Measurements from ENCODE around the gene SLC1A4.

Gene SLC1A4

GRCh38 chr2:64970495-64970894 is 18.7 kb upstream of the SLC1A4 start:
- H3K4me2 ChIP-seq (ENCODE audit: low read depth, low read length), result no peak overlapping the region
- DNase-seq, result no peak

GRCh38 chr2:64972426-64972825 is 16.8 kb upstream of the SLC1A4 start:
- no peak overlapping the region for H3K27ac ChIP-seq (ENCODE audit: low read length)
- no peak for TF ChIP-seq EZH2phosphoT487 (IDR thresholded peaks at IDR 0.05; ENCODE audit: low read length)
- TF ChIP-seq EZH2 (optimal IDR thresholded peaks at IDR 0.05; ENCODE audit: low read depth, low read length), result no peak
- H3K36me3 ChIP-seq (replicated peaks; ENCODE audit: insufficient read depth, low read length), result no peaks in the 10 kb centered on the region
- H3K9me3 ChIP-seq (replicated peaks; ENCODE audit: insufficient read depth, low read length), result no peaks in the 10 kb centered on the region
- no peaks in the 10 kb centered on the region for H3K9me2 ChIP-seq (replicated peaks; ENCODE audit: insufficient read depth, low read length)
- no peak overlapping the region for H3K4me3 ChIP-seq (ENCODE audit: low read length)
- no peaks in the 10 kb centered on the region for H3F3A ChIP-seq (ENCODE audit: insufficient read depth, low read length)
- peaks cover under 1% of the 10 kb centered on the region; the same call in 1 of the 2 replicates for H3K4me1 ChIP-seq (ENCODE audit: low read length)
- H3K79me2 ChIP-seq (ENCODE audit: low read length), result no peaks in the 10 kb centered on the region
- no peaks in the 10 kb centered on the region for H4K20me1 ChIP-seq (ENCODE audit: insufficient read depth, low read length)
- no peaks in the 10 kb centered on the region for H3K27me3 ChIP-seq (replicated peaks; ENCODE audit: insufficient read depth, low read length)
- no peak overlapping the region for H3K9ac ChIP-seq (ENCODE audit: low read length)
- no peak overlapping the region for H2AFZ ChIP-seq (ENCODE audit: low read length)
- no peak for DNase-seq
- no peak overlapping the region for H3K4me2 ChIP-seq (ENCODE audit: low read depth, low read length)

More at GRCh38 chr2:64970495-64970894, 18.7 kb upstream of the SLC1A4 start:
- Histone ChIP-seq H3F3A (ENCODE audit: insufficient read depth, low read length) (no peaks in the 10 kb centered on the region), H3K9me2 (replicated peaks; ENCODE audit: insufficient read depth, low read length) (no peaks in the 10 kb centered on the region), H3K79me2 (ENCODE audit: low read length) (no peaks in the 10 kb centered on the region), H3K9me3 (replicated peaks; ENCODE audit: insufficient read depth, low read length) (no peaks in the 10 kb centered on the region), H3K9ac (ENCODE audit: low read length) (no peak overlapping the region), H3K4me1 (ENCODE audit: low read length) (no peaks in the 10 kb centered on the region), H4K20me1 (ENCODE audit: insufficient read depth, low read length) (no peaks in the 10 kb centered on the region), H3K36me3 (replicated peaks; ENCODE audit: insufficient read depth, low read length) (no peaks in the 10 kb centered on the region), H2AFZ (ENCODE audit: low read length) (no peak overlapping the region), H3K4me3 (ENCODE audit: low read length) (no peak overlapping the region), H3K27ac (ENCODE audit: low read length) (no peak overlapping the region), H3K27me3 (replicated peaks; ENCODE audit: insufficient read depth, low read length) (no peaks in the 10 kb centered on the region)
- TF ChIP-seq EZH2phosphoT487 (IDR thresholded peaks at IDR 0.05; ENCODE audit: low read length), result no peak
- TF ChIP-seq CTCF (IDR thresholded peaks at IDR 0.05; ENCODE audit: low read length), result no peak
- no peak for TF ChIP-seq EZH2 (optimal IDR thresholded peaks at IDR 0.05; ENCODE audit: low read depth, low read length)

- Histone ChIP-seq H3K9me3 (replicated peaks; ENCODE audit: insufficient read depth, low read length) (no peaks in the 10 kb centered on the region), H3K79me2 (ENCODE audit: low read length) (no peaks in the 10 kb centered on the region), H2AFZ (ENCODE audit: low read length) (no peak overlapping the region), H3K4me1 (ENCODE audit: low read length) (peaks cover 4% of the 10 kb centered on the region; the same call in 1 of the 2 replicates), H3K4me2 (ENCODE audit: low read depth, low read length) (no peak overlapping the region), H3F3A (ENCODE audit: insufficient read depth, low read length) (no peaks in the 10 kb centered on the region), H3K27me3 (replicated peaks; ENCODE audit: insufficient read depth, low read length) (no peaks in the 10 kb centered on the region), H3K9ac (ENCODE audit: low read length) (no peak overlapping the region), H3K9me2 (replicated peaks; ENCODE audit: insufficient read depth, low read length) (no peaks in the 10 kb centered on the region), H4K20me1 (ENCODE audit: insufficient read depth, low read length) (no peaks in the 10 kb centered on the region), H3K27ac (ENCODE audit: low read length) (no peak overlapping the region), H3K36me3 (replicated peaks; ENCODE audit: insufficient read depth, low read length) (no peaks in the 10 kb centered on the region), H3K4me3 (ENCODE audit: low read length) (no peak overlapping the region)
- no peak for DNase-seq
- TF ChIP-seq EZH2phosphoT487 (IDR thresholded peaks at IDR 0.05; ENCODE audit: low read length) (no peak), EZH2 (optimal IDR thresholded peaks at IDR 0.05; ENCODE audit: low read depth, low read length) (no peak), CTCF (IDR thresholded peaks at IDR 0.05; ENCODE audit: low read length) (no peak)
Observed at GRCh38 chr2:64972876-64973275, 16.3 kb upstream of the SLC1A4 start.

GRCh38 chr2:64975232-64975821 is 13.9 kb upstream of the SLC1A4 start:
- H4K20me1 ChIP-seq (ENCODE audit: insufficient read depth, low read length), result no peaks in the 10 kb centered on the region
- no peaks in the 10 kb centered on the region for H3K79me2 ChIP-seq (ENCODE audit: low read length)
- H3K27ac ChIP-seq (ENCODE audit: low read length), result no peak overlapping the region
- no peak overlapping the region for H3K4me2 ChIP-seq (ENCODE audit: low read depth, low read length)
- no peak overlapping the region for H3K9ac ChIP-seq (ENCODE audit: low read length)
- H3K27me3 ChIP-seq (replicated peaks; ENCODE audit: insufficient read depth, low read length), result no peaks in the 10 kb centered on the region
- H3F3A ChIP-seq (ENCODE audit: insufficient read depth, low read length), result peaks cover 16% of the 10 kb centered on the region
- no peak for DNase-seq
- no peaks in the 10 kb centered on the region for H3K9me3 ChIP-seq (replicated peaks; ENCODE audit: insufficient read depth, low read length)
- H3K4me1 ChIP-seq (ENCODE audit: low read length), result peaks cover 28% of the 10 kb centered on the region
- H2AFZ ChIP-seq (ENCODE audit: low read length), result no peak overlapping the region
- no peak overlapping the region for H3K4me3 ChIP-seq (ENCODE audit: low read length)
- H3K36me3 ChIP-seq (replicated peaks; ENCODE audit: insufficient read depth, low read length), result no peaks in the 10 kb centered on the region
- H3K9me2 ChIP-seq (replicated peaks; ENCODE audit: insufficient read depth, low read length), result no peaks in the 10 kb centered on the region
- no peak for TF ChIP-seq EZH2phosphoT487 (IDR thresholded peaks at IDR 0.05; ENCODE audit: low read length)
- no peak for TF ChIP-seq CTCF (IDR thresholded peaks at IDR 0.05; ENCODE audit: low read length)
- no peak for TF ChIP-seq EZH2 (optimal IDR thresholded peaks at IDR 0.05; ENCODE audit: low read depth, low read length)
